ENCODE measurements around the gene TAGLN. TPM values are rescaled to one million over a fixed set of nuclear protein-coding genes. Genes with fewer than 3 reads are reported as not detected.

Gene TAGLN
- total and polyA plus RNA-seq, 9 of the 15 experiments (the other 6 are each of a cell fraction or from before 2014, with no cell fraction given): 0.21 to 4.9 (median 1.1) TPM

- TF ChIP-seq AFF1 (IDR thresholded peaks at IDR 0.05; ENCODE audit: low read depth in 1 of 2, partially characterized antibody in 2 of 2) (no peak), RBM39 (optimal IDR thresholded peaks at IDR 0.05; ENCODE audit: low read depth, low read length) (no peak), HMG20A (CRISPR knock-in tag; conservative IDR thresholded peaks at IDR 0.05) (no peak), CBX8 (IDR thresholded peaks at IDR 0.05; ENCODE audit: borderline replicate concordance, extremely low read depth, low read depth, low read length, poor library complexity, severe bottlenecking) (no peak), ZNF143 (CRISPR knock-in tag; IDR thresholded peaks at IDR 0.05) (no peak), SNRNP70 (optimal IDR thresholded peaks at IDR 0.05; ENCODE audit: low read depth, low read length) (no peak), NR2C2 (CRISPR knock-in tag; IDR thresholded peaks at IDR 0.05) (no peak), NR2C2 (tag; IDR thresholded peaks at IDR 0.05) (no peak), ZNF668 (CRISPR knock-in tag; IDR thresholded peaks at IDR 0.05) (no peak), PURB (CRISPR knock-in tag; IDR thresholded peaks at IDR 0.05; ENCODE audit: low read depth) (no peak), POLR2H (tag; IDR thresholded peaks at IDR 0.05; ENCODE audit: low read depth) (no peak), MEF2A (IDR thresholded peaks at IDR 0.05; ENCODE audit: control insufficient read depth, low read depth, low read length) (no peak)
- TF ChIP-seq, protein P1, sequence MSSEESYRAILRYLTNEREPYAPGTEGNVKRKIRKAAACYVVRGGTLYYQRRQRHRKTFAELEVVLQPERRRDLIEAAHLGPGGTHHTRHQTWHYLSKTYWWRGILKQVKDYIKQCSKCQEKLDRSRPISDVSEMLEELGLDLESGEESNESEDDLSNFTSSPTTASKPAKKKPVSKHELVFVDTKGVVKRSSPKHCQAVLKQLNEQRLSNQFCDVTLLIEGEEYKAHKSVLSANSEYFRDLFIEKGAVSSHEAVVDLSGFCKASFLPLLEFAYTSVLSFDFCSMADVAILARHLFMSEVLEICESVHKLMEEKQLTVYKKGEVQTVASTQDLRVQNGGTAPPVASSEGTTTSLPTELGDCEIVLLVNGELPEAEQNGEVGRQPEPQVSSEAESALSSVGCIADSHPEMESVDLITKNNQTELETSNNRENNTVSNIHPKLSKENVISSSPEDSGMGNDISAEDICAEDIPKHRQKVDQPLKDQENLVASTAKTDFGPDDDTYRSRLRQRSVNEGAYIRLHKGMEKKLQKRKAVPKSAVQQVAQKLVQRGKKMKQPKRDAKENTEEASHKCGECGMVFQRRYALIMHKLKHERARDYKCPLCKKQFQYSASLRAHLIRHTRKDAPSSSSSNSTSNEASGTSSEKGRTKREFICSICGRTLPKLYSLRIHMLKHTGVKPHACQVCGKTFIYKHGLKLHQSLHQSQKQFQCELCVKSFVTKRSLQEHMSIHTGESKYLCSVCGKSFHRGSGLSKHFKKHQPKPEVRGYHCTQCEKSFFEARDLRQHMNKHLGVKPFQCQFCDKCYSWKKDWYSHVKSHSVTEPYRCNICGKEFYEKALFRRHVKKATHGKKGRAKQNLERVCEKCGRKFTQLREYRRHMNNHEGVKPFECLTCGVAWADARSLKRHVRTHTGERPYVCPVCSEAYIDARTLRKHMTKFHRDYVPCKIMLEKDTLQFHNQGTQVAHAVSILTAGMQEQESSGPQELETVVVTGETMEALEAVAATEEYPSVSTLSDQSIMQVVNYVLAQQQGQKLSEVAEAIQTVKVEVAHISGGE (CRISPR knock-in tag; IDR thresholded peaks at IDR 0.05): no peak
- TF ChIP-seq, protein P2, sequence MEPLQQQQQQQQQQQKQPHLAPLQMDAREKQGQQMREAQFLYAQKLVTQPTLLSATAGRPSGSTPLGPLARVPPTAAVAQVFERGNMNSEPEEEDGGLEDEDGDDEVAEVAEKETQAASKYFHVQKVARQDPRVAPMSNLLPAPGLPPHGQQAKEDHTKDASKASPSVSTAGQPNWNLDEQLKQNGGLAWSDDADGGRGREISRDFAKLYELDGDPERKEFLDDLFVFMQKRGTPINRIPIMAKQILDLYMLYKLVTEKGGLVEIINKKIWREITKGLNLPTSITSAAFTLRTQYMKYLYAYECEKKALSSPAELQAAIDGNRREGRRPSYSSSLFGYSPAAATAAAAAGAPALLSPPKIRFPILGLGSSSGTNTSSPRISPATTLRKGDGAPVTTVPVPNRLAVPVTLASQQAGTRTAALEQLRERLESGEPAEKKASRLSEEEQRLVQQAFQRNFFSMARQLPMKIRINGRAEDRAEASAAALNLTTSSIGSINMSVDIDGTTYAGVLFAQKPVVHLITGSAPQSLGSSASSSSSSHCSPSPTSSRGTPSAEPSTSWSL (CRISPR knock-in tag; IDR thresholded peaks at IDR 0.05; ENCODE audit: borderline replicate concordance): no peak
These were observed 18.2 kb upstream of the TAGLN start (continued) for GRCh38 chr11:117180661-117181585.

All from K562 (cell line).